Large intestine (tissue), 3 donors: ENCODE results near the gene MOCS1. TPM values are rescaled to one million over a fixed set of nuclear protein-coding genes. Genes with fewer than 3 reads are reported as not detected.

Source experiments
- DNase-seq, 2 donors: peaks; one replicate each; pipeline versions ENCODE4 v3.0.0 to v3.0.0-alpha.2; 2013
- H3K27ac ChIP-seq: one replicate; pipeline ENCODE4 v1.5.1; 2013; ENCODE audit warnings: low read length
- H3K27me3 ChIP-seq: 2 replicates; pipeline ENCODE4 v1.6.1; 2013; ENCODE audit warnings: low read length; ENCODE audit not compliant: control insufficient read depth, insufficient read depth
- H3K36me3 ChIP-seq: 2 replicates; pipeline ENCODE4 v1.6.1; 2013; ENCODE audit warnings: low read length; ENCODE audit not compliant: control insufficient read depth, insufficient read depth
- H3K4me1 ChIP-seq: one replicate; pipeline ENCODE4 v1.6.1; 2013; ENCODE audit warnings: low read length; ENCODE audit not compliant: control insufficient read depth, insufficient read depth
- H3K4me3 ChIP-seq: one replicate; pipeline ENCODE4 v1.5.1; 2013; ENCODE audit warnings: low read length
- H3K9me3 ChIP-seq: one replicate; pipeline ENCODE4 v1.6.1; 2013; ENCODE audit warnings: mild to moderate bottlenecking, low read depth, low read length, moderate library complexity; ENCODE audit not compliant: control insufficient read depth
- WGBS: methylation state at CpG from one replicate; pipeline ENCODE4 v1.1.5; 2013; ENCODE audit warnings: low lambda C conversion rate; ENCODE audit not compliant: insufficient coverage; 5-methylcytosine and 5-hydroxymethylcytosine counted together
- polyA plus RNA-seq: library from polyadenylated mRNA; unstranded; fragments of 120-200 nt; gene quantifications from one replicate; pipeline ENCODE4 v1.2.1, GENCODE V29; 2013

MOCS1 gene
- polyA plus RNA-seq, 1 donor: 14.6 TPM

DNA sequence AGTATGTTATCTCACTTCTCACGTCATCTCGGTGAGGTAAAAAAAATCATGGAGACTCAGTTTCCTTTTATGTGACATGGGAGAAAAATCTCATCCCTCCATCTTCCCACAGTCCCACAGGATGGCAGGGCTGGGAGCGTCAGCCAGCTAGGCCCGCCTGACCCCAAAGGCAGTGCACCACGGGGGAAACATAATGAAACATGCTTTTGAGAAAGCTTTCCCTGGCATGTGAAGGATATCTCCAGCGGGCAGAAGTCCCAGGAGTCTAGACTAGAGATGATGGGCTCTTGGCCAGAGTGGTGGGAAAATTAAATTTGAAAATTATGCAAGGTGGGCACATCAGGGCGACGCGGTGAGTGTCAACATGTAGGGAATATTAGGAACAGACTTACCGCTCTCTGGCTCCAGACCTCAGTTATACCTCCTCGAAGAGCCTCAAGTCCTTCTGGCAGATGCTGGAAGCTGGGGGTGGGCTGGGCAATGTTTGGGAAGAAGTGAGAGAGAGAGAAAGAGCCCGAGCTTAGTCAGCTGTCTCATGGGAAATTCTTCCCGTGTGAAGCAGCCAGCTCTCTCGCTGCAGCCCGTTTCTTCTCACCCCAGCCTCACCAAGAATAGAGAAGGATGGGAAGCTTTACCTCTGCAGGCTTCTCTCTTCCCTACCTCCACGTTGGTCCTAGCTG is 52.3 kb downstream of the MOCS1 start:
- Histone ChIP-seq H3K36me3 (peaks cover 17% of the 10 kb centered on the region), H3K4me1 (no peaks in the 10 kb centered on the region), H3K27me3 (no peaks in the 10 kb centered on the region), H3K27ac (peak overlapping the region; percentile 42), H3K4me3 (no peak overlapping the region), H3K9me3 (no peaks in the 10 kb centered on the region)
- 100% methylated on average over 2 of the region's 16 CpGs for WGBS
- no peak for DNase-seq

GRCh38 chr6:39880594-39880993 is 53.7 kb downstream of the MOCS1 start:
- H3K4me1 ChIP-seq: no peaks in the 10 kb centered on the region
- no peaks in the 10 kb centered on the region for H3K27me3 ChIP-seq
- H3K4me3 ChIP-seq: no peak overlapping the region
- WGBS: 58% methylated on average over 2 of the region's 4 CpGs
- no peak overlapping the region for H3K27ac ChIP-seq
- no peaks in the 10 kb centered on the region for H3K9me3 ChIP-seq
- H3K36me3 ChIP-seq: peaks cover 22% of the 10 kb centered on the region
- no peak for DNase-seq

DNA sequence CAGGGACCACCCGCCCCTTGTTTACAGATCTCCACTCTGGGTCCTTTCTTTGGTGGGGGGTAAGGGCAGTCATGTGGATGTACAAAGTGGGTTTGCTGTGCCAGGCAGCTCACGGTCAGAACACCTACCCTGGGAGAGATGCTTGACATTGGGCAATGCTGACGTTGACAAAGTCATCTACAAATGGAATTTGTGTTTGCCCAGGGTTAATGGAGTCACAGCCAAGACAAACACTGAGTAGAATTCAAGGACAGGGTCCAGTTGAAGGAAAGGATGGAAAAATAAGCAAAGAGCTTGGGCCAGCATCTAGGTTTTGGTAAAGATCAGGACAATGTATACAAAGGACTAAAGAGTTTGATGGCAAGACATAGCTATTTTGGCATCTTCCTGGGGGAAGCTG is 54.7 kb downstream of the MOCS1 start:
- Histone ChIP-seq H3K27ac (no peak overlapping the region), H3K36me3 (peaks cover 28% of the 10 kb centered on the region), H3K9me3 (no peaks in the 10 kb centered on the region), H3K4me3 (no peak overlapping the region), H3K27me3 (no peaks in the 10 kb centered on the region), H3K4me1 (no peaks in the 10 kb centered on the region)
- no CpG with 5 or more reads among the region's 3 CpGs for WGBS
- DNase-seq: no peak

- no peak for DNase-seq
- Histone ChIP-seq H3K4me3 (no peak overlapping the region), H3K4me1 (no peaks in the 10 kb centered on the region), H3K9me3 (no peaks in the 10 kb centered on the region), H3K27ac (no peak overlapping the region), H3K27me3 (no peaks in the 10 kb centered on the region), H3K36me3 (peaks cover 32% of the 10 kb centered on the region)
- WGBS: no CpG with 5 or more reads among the region's 3 CpGs
These were observed 57.4 kb downstream of the MOCS1 start for GRCh38 chr6:39876826-39877225.

DNA sequence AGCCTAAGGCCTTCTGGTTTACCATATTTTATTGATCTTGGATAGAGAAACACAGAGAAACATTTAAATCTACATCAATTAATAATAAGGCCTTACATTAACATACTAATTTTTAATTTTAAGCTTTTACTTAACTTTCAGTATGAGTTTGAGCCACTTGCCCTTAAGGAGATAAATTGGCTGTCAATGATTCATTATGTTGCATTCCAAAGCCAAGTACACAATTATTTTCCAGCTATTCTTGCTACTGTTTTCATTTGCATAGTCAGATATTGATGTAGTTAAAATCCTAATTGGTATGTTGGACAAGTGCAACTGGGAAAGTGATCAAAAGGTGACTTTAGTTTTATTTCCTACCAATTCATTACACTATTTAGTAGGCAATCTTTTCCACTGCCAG is 58.2 kb downstream of the MOCS1 start:
- no peaks in the 10 kb centered on the region for H3K9me3 ChIP-seq
- H3K27me3 ChIP-seq: no peaks in the 10 kb centered on the region
- H3K4me3 ChIP-seq: no peak overlapping the region
- DNase-seq: no peak
- no peak overlapping the region for H3K27ac ChIP-seq
- peaks cover 38% of the 10 kb centered on the region for H3K36me3 ChIP-seq
- no peaks in the 10 kb centered on the region for H3K4me1 ChIP-seq

DNA sequence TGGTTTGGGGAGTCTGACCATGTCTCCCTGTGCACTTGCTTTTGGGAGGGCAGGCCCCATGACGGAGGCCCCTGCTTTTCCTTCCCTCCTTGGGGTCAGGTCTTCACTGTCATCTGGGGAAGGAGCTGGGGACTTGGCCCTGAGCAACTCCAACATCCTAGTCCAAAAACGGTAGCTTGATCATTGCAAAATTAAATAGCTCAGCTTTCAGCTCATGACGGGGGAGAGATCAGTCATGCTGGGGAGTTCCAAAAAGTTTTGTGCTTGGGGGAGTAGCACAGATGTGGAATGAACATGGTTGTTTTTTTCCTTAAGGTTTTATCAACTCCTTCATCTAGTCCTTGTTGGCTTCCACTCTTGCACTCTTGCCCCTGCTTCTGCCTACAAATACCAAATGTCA is 60.8 kb downstream of the MOCS1 start:
- Histone ChIP-seq H3K27ac (no peak overlapping the region), H3K4me3 (no peak overlapping the region), H3K27me3 (no peaks in the 10 kb centered on the region), H3K4me1 (no peaks in the 10 kb centered on the region), H3K9me3 (no peaks in the 10 kb centered on the region), H3K36me3 (peaks cover 40% of the 10 kb centered on the region)
- no CpG with 5 or more reads among the region's 3 CpGs for WGBS
- DNase-seq: no peak

- Histone ChIP-seq H3K36me3 (peaks cover 30% of the 10 kb centered on the region), H3K27me3 (no peaks in the 10 kb centered on the region), H3K4me3 (no peak overlapping the region), H3K4me1 (no peaks in the 10 kb centered on the region), H3K27ac (no peak overlapping the region), H3K9me3 (no peaks in the 10 kb centered on the region)
- no peak for DNase-seq
- WGBS: no CpG with 5 or more reads among the region's 3 CpGs
These were observed 63.3 kb downstream of the MOCS1 start for GRCh38 chr6:39870950-39871349.

- no peak overlapping the region for H3K27ac ChIP-seq
- H3K9me3 ChIP-seq: no peaks in the 10 kb centered on the region
- no peak for DNase-seq
- H3K36me3 ChIP-seq: peaks cover 24% of the 10 kb centered on the region
- no CpG with 5 or more reads among the region's 6 CpGs for WGBS
- H3K27me3 ChIP-seq: no peaks in the 10 kb centered on the region
- no peak overlapping the region for H3K4me3 ChIP-seq
- no peaks in the 10 kb centered on the region for H3K4me1 ChIP-seq
These were observed 66.7 kb downstream of the MOCS1 start for GRCh38 chr6:39867592-39867991.

- Histone ChIP-seq H3K4me1 (no peaks in the 10 kb centered on the region), H3K36me3 (peaks cover 19% of the 10 kb centered on the region), H3K27ac (no peak overlapping the region), H3K27me3 (peaks cover 2% of the 10 kb centered on the region), H3K9me3 (no peaks in the 10 kb centered on the region), H3K4me3 (no peak overlapping the region)
- DNase-seq: peak; percentile 22 to 39
- WGBS: 82% methylated on average over 3 of the region's 15 CpGs
These were observed 69.0 kb downstream of the MOCS1 start for GRCh38 chr6:39865011-39865888.

DNA sequence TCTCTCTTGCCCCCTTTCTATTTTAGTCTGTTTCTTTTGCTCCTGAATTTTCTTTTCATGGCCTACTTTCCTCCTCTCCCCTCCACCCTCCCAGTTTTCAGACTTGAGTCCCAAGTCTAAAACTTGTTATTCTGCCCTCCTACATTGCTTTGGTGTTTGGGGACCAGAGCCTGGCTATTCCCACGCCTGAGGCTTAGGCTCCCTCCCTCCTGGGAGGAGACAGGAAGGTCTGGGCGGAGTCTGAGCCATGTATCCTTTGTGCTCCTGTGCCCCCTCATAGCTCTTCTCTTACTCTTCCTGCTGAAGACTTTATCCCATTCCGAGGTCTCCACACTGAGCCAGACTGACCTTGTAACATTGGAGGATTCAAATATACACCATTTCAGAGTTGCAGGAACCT is 72.6 kb downstream of the MOCS1 start:
- WGBS: no CpG with 5 or more reads among the region's 3 CpGs
- Histone ChIP-seq H3K9me3 (no peaks in the 10 kb centered on the region), H3K27ac (no peak overlapping the region), H3K36me3 (peaks cover 10% of the 10 kb centered on the region), H3K27me3 (peaks cover 2% of the 10 kb centered on the region), H3K4me3 (no peak overlapping the region), H3K4me1 (no peaks in the 10 kb centered on the region)
- no peak for DNase-seq
